WTC11 (cell line): ENCODE results near the gene HOXA7. TPM values are rescaled to one million over a fixed set of nuclear protein-coding genes. Genes with fewer than 3 reads are reported as not detected.
A peak's percentile ranks its signal among the peaks of the same experiment; 100 is the strongest.

Experiments used
- ATAC-seq: fragments of 200-7000 bp; cut with Tn5 transposase; 2 replicates; pipeline ENCODE4 v1.10.0; 2021; ENCODE audit warnings: mild to moderate bottlenecking, moderate library complexity
- CTCF ChIA-PET: fragments of 300-600 bp; sonication (Branson Sonifier 250); formaldehyde crosslinking; loops from one replicate; lab custom pipeline; 2021; ENCODE audit warnings: antibody characterized with exemption; lab: Charles Lee
- POLR2A ChIA-PET: fragments of 350-600 bp; sonication (Branson Sonifier 250); formaldehyde crosslinking; loops from one replicate; lab custom pipeline; 2021; ENCODE audit warnings: antibody characterized with exemption; lab: Charles Lee
- DNase-seq: peaks from one replicate; pipeline ENCODE4 v3.0.0; 2021; ENCODE audit warnings: low spot score
- H3K27ac Mint-ChIP-seq: 2 replicates; pipeline ENCODE4 v1.8.0; 2021; ENCODE audit warnings: mixed read lengths
- H3K27me3 Mint-ChIP-seq: 2 replicates; pipeline ENCODE4 v1.8.0; 2021; ENCODE audit warnings: low read depth, mild to moderate bottlenecking, moderate library complexity, mixed read lengths
- H3K36me3 Mint-ChIP-seq: 2 replicates; pipeline ENCODE4 v1.8.0; 2021; ENCODE audit warnings: mixed read lengths
- H3K4me1 Mint-ChIP-seq: 2 replicates; pipeline ENCODE4 v1.8.0; 2022; ENCODE audit warnings: mixed read lengths
- H3K4me3 Mint-ChIP-seq: 2 replicates; pipeline ENCODE4 v1.8.0; 2021; ENCODE audit warnings: mild to moderate bottlenecking, moderate library complexity, mixed read lengths
- H3K9me3 Mint-ChIP-seq: 2 replicates; pipeline ENCODE4 v1.8.0; 2021; ENCODE audit warnings: mixed read lengths
- ATF3 ChIP-seq: sonication (generic); formaldehyde crosslinking; conservative IDR thresholded peaks from 2 replicates; pipeline ENCODE4 v1.8.1; 2022; ENCODE audit warnings: mild to moderate bottlenecking, missing genetic modification reagents
- CREM ChIP-seq: sonication (generic); formaldehyde crosslinking; IDR thresholded peaks from 2 replicates; pipeline ENCODE4 v1.8.1; 2022; ENCODE audit warnings: mild to moderate bottlenecking, missing genetic modification reagents, moderate library complexity
- E2F5 ChIP-seq: sonication (generic); formaldehyde crosslinking; IDR thresholded peaks from 2 replicates; pipeline ENCODE4 v1.8.1; 2022; ENCODE audit warnings: mild to moderate bottlenecking, moderate library complexity, missing genetic modification reagents
- ERG ChIP-seq: fragments of 250-450 bp; sonication (Bioruptor Pico); IDR thresholded peaks from 2 replicates; pipeline ENCODE4 v1.8.0; 2021; ENCODE audit warnings: mild to moderate bottlenecking
- FOXJ3 ChIP-seq: sonication (generic); formaldehyde crosslinking; IDR thresholded peaks from 2 replicates; pipeline ENCODE4 v1.9.0; 2021; ENCODE audit warnings: missing genetic modification reagents, mild to moderate bottlenecking, borderline replicate concordance
- FOXP1 ChIP-seq: sonication (generic); formaldehyde crosslinking; IDR thresholded peaks from 2 replicates; pipeline ENCODE4 v1.8.0; 2022; ENCODE audit warnings: missing genetic modification reagents, mild to moderate bottlenecking, moderate library complexity, borderline replicate concordance
- MLX ChIP-seq: sonication (generic); formaldehyde crosslinking; IDR thresholded peaks from 2 replicates; pipeline ENCODE4 v1.8.1; 2023; ENCODE audit warnings: mild to moderate bottlenecking, missing genetic modification reagents, moderate library complexity
- NR3C1 ChIP-seq: sonication (generic); formaldehyde crosslinking; conservative IDR thresholded peaks from 2 replicates; pipeline ENCODE4 v1.8.1; 2023; ENCODE audit warnings: low read depth, mild to moderate bottlenecking, missing genetic modification reagents
- PREB ChIP-seq: sonication (generic); formaldehyde crosslinking; IDR thresholded peaks from 2 replicates; pipeline ENCODE4 v1.8.1; 2022; ENCODE audit warnings: mild to moderate bottlenecking, missing genetic modification reagents, moderate library complexity, borderline replicate concordance
- PRRX2 ChIP-seq: fragments of 250-450 bp; sonication (Bioruptor Pico); IDR thresholded peaks from 2 replicates; pipeline ENCODE4 v1.8.0; 2021; ENCODE audit warnings: mild to moderate bottlenecking
- RORB ChIP-seq: fragments of 250-450 bp; sonication (Bioruptor Pico); IDR thresholded peaks from 2 replicates; pipeline ENCODE4 v1.9.0; 2021; ENCODE audit warnings: mild to moderate bottlenecking
- SMAD3 ChIP-seq: sonication (generic); formaldehyde crosslinking; IDR thresholded peaks from 2 replicates; pipeline ENCODE4 v1.8.0; 2022; ENCODE audit warnings: missing genetic modification reagents, mild to moderate bottlenecking, borderline replicate concordance
- SMAD4 ChIP-seq: sonication (generic); formaldehyde crosslinking; IDR thresholded peaks from 2 replicates; pipeline ENCODE4 v1.8.0; 2022; ENCODE audit warnings: mild to moderate bottlenecking, missing genetic modification reagents
- SP1 ChIP-seq: sonication (generic); formaldehyde crosslinking; conservative IDR thresholded peaks from 2 replicates; pipeline ENCODE4 v1.8.1; 2022; ENCODE audit warnings: missing genetic modification reagents
- TCF7 ChIP-seq: sonication (generic); formaldehyde crosslinking; IDR thresholded peaks from 2 replicates; pipeline ENCODE4 v1.8.0; 2022; ENCODE audit warnings: mild to moderate bottlenecking, low read depth, missing genetic modification reagents, moderate library complexity
- ZBTB43 ChIP-seq: sonication (generic); formaldehyde crosslinking; IDR thresholded peaks from 2 replicates; pipeline ENCODE4 v1.8.1; 2023; ENCODE audit warnings: mild to moderate bottlenecking, missing genetic modification reagents
- ZNF121 ChIP-seq: sonication (generic); formaldehyde crosslinking; IDR thresholded peaks from 2 replicates; pipeline ENCODE4 v1.8.0; 2023; ENCODE audit warnings: missing genetic modification reagents
- ZNF396 ChIP-seq: fragments of 250-450 bp; sonication (Bioruptor Pico); IDR thresholded peaks from 2 replicates; pipeline ENCODE4 v1.8.0; 2021; ENCODE audit warnings: mild to moderate bottlenecking, moderate library complexity, borderline replicate concordance
- ZNF416 ChIP-seq: fragments of 250-450 bp; sonication (Bioruptor Pico); IDR thresholded peaks from 2 replicates; pipeline ENCODE4 v1.9.0; 2021; ENCODE audit warnings: mild to moderate bottlenecking, inconsistent platforms
- ZNF671 ChIP-seq: fragments of 250-450 bp; sonication (Bioruptor Pico); IDR thresholded peaks from 2 replicates; pipeline ENCODE4 v1.8.0; 2021; ENCODE audit warnings: mild to moderate bottlenecking
- total RNA-seq: library from RNA; stranded (reverse); gene quantifications from 3 replicates; pipeline ENCODE4 v1.2.3, GENCODE V29; 2021

Gene HOXA7
- total RNA-seq, 1 experiment from 2014 or later: not detected

GRCh38 chr7:27170426-27171324 lies 14.2 kb upstream of the HOXA7 start:
- TF ChIP-seq MLX (CRISPR knock-in tag): no peak
- TF ChIP-seq, all 79 proteins: peak for 0
- no peak for DNase-seq
- Mint-ChIP-seq H3K36me3 (0 out of 2 replicates have a peak, but pooled peaks cover 2% of the 10 kb centered on the region), H3K27ac (no peak overlapping the region), H3K4me1 (peaks cover 23% of the 10 kb centered on the region), H3K27me3 (peaks cover 99% of the 10 kb centered on the region), H3K9me3 (no peaks in the 10 kb centered on the region), H3K4me3 (no peak overlapping the region)
- CTCF ChIA-PET: interaction anchor here (1.1 to 3.7 kb wide), 4 partner anchors 9 to 20 kb away, joined by 3 to 22 read pairs (median 5); no protein-coding TSS in a partner anchor
- no peak for ATAC-seq
- POLR2A ChIA-PET: no interaction called here

- Mint-ChIP-seq H3K27me3 (peaks cover 99% of the 10 kb centered on the region), H3K27ac (no peak overlapping the region), H3K4me1 (peaks cover 19% of the 10 kb centered on the region), H3K4me3 (no peak overlapping the region), H3K36me3 (0 out of 2 replicates have a peak, but pooled peaks cover 2% of the 10 kb centered on the region), H3K9me3 (no peaks in the 10 kb centered on the region)
- ChIA-PET POLR2A (no interaction called here), CTCF (interaction anchor here (0.8 to 3.7 kb wide), 4 partner anchors 8 to 19 kb away, joined by 3 to 22 read pairs (median 4); no protein-coding TSS in a partner anchor)
- TF ChIP-seq SMAD3 (no peak), ZBTB43 (CRISPR knock-in tag) (no peak), CREM (CRISPR knock-in tag) (no peak), ERG (CRISPR knock-in tag) (no peak), PREB (no peak), E2F5 (CRISPR knock-in tag) (no peak)
- DNase-seq (peak; percentile 64), ATAC-seq (peak; percentile 40)
These were observed 13.4 kb upstream of the HOXA7 start for GRCh38 chr7:27169658-27170425.

- ChIA-PET POLR2A (no interaction called here), CTCF (interaction anchor here (3.7 kb wide), 1 partner anchor 11 kb away, joined by 22 read pairs; no protein-coding TSS in a partner anchor)
- H3K27me3 Mint-ChIP-seq: peaks cover 99% of the 10 kb centered on the region
- ATAC-seq (no peak), DNase-seq (peak; percentile 35)
- H3K9me3 Mint-ChIP-seq: no peaks in the 10 kb centered on the region
- H3K4me3 Mint-ChIP-seq: peak overlapping the region; percentile 13
- H3K36me3 Mint-ChIP-seq: 0 out of 2 replicates have a peak, but pooled peaks cover 2% of the 10 kb centered on the region
- no peak overlapping the region for H3K27ac Mint-ChIP-seq
- H3K4me1 Mint-ChIP-seq: peaks cover 26% of the 10 kb centered on the region
- TF ChIP-seq ZNF121 (CRISPR knock-in tag): no peak
- no peak for TF ChIP-seq ATF3 (CRISPR knock-in tag)
- TF ChIP-seq NR3C1 (CRISPR knock-in tag): no peak
- TF ChIP-seq TCF7 (CRISPR knock-in tag): no peak
- TF ChIP-seq SMAD4 (CRISPR knock-in tag): no peak
- TF ChIP-seq ERG (CRISPR knock-in tag): no peak
- no peak for TF ChIP-seq PRRX2 (CRISPR knock-in tag)
- TF ChIP-seq SMAD3: no peak
- no peak for TF ChIP-seq RORB
- TF ChIP-seq SP1 (CRISPR knock-in tag): no peak
- TF ChIP-seq FOXJ3 (CRISPR knock-in tag): no peak
- no peak for TF ChIP-seq ZNF416 (CRISPR knock-in tag)
- TF ChIP-seq ZNF671 (CRISPR knock-in tag): no peak
- no peak for TF ChIP-seq ZNF396 (CRISPR knock-in tag)
- no peak for TF ChIP-seq FOXP1
These were observed 11.9 kb upstream of the HOXA7 start for GRCh38 chr7:27168265-27168947.
